GM18502 (cell line): ENCODE data around the gene TRIO.
"Not testable (repeated sequence)": the region's sequence is repeated elsewhere in the genome, so short reads cannot be mapped to it uniquely, and the experiment has no call there.

Experiments used
- ATAC-seq: cut with Tn5 transposase; IDR thresholded peaks from one replicate; pipeline ENCODE4 v1.9.1; 2021; ENCODE audit warnings: mild to moderate bottlenecking; ENCODE audit not compliant: unreplicated experiment, poor library complexity

TRIO gene

GRCh38 chr5:14364576-14365472 is 221.7 kb downstream of the TRIO start:
- no peak for ATAC-seq

DNA sequence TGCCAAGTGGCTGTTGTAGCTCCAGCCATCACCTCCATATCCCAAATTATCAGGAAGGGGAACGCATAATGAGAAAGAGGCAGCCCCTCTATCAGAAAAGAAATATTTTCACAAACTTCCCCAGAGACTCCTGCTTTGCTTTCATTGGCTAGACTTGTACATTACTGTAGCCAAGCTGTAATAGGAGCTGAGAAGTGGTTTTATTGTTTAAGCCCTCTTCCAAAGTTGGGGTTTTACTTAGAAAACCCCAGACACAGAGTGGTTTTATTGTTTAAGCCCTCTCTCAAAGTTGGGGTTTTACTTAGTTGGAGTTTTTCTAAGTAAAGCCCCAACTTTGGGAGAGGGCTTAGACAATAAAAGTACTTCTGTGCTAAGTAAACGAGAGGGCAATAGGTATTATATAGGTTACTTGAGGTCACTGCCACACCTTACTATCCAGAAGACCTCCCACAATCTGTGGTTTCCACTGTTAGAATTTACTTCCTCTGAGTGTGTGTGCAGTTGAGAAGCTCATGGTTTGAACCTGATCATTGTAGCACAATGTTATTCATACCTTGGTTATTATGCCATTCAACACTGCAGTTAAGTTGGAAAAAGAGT is 222.8 kb downstream of the TRIO start:
- peak; percentile 54 for ATAC-seq

- ATAC-seq, result no peak
These were observed 223.6 kb downstream of the TRIO start for GRCh38 chr5:14366763-14367162.

DNA sequence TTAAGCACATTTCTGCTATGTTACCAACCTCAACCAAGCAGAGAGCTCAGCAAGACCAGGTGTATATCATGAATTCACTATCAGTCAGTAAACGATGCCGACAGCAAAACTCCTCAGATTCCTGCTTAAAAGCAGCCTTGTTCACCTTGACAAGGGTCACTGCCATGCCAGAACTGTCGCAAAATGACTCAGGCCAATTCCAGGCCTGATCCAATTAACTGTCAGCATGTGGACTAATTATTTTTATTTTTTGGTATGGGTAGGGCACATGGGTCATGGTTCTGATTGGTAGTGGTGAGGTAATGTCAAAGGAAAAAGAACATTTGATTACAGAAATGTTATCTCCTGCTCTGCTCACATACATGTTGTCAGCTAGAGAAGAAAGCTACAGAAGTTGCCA is 224.2 kb downstream of the TRIO start:
- ATAC-seq, result no peak

DNA sequence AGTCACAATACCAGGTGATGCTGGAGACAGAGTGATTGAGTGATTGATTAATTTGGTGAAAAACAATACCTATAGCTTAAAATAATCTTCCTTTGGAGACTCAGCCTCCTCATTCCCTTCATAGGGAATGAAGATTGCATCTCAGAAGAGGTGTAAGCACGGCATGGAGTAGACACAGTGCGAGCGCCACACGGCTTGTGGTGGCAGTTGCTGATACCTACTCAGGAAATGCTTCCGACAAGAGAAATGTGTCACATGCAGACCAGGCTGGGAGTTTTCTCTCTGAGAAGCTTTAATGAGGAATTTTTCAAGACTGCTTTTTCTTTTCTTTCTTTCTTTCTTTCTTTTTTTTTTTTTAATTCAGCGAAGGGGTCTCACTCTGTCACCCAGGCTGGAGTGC is 226.6 kb downstream of the TRIO start:
- no peak for ATAC-seq

GRCh38 chr5:14370386-14370785 is 227.2 kb downstream of the TRIO start:
- no peak for ATAC-seq

DNA sequence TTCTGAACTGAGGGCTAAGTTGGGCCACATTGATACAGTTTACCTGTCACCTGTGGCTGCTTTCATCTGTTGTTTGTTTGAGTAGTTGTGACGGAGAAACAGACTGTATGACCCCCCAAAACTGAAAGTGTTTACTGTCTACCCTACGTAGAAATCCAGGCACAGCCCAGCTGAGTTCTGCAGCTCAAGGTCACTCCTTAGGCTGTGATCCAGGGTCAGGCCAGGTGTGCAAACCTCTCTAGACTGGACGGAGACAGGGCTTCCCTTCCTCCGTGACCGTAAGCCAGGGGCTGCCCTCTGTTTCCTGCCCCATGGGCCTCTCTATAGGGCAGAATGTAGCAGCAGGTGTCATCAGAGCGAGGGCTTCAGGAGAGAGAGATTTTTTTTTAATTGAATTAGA is 230.5 kb downstream of the TRIO start:
- ATAC-seq, result peak; percentile 43

- peak; percentile 29 for ATAC-seq
These were observed 231.0 kb downstream of the TRIO start for GRCh38 chr5:14374100-14374499.

GRCh38 chr5:14376789-14377188 is 233.6 kb downstream of the TRIO start:
- ATAC-seq, result no peak

GRCh38 chr5:14379739-14380497 is 236.8 kb downstream of the TRIO start:
- no peak for ATAC-seq

- no peak for ATAC-seq
These were observed 237.6 kb downstream of the TRIO start for GRCh38 chr5:14380712-14381111.

- no peak for ATAC-seq
These were observed 239.5 kb downstream of the TRIO start for GRCh38 chr5:14382640-14383039.

GRCh38 chr5:14383923-14384322 is 240.8 kb downstream of the TRIO start:
- no peak for ATAC-seq

DNA sequence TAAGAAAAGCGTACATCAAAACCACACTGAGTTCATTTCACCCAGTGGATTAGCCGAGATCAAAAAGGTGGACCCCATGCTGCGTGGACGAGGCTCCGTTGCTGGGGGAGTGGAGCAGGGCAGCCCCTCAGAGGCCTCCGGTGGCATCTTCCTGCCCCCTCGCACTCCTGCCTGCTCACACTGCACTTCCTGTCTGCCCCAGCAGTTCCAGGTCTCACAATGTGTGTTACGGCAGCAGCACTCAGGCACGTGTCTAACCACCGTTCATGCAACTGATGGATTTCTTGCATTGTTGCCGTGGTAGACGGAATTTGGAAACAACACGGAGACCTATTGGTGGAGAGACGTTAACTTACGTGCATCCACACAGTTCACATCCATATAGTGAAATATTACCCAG is 241.9 kb downstream of the TRIO start:
- no peak for ATAC-seq

GRCh38 chr5:14386884-14387624 is 243.9 kb downstream of the TRIO start:
- no peak for ATAC-seq

DNA sequence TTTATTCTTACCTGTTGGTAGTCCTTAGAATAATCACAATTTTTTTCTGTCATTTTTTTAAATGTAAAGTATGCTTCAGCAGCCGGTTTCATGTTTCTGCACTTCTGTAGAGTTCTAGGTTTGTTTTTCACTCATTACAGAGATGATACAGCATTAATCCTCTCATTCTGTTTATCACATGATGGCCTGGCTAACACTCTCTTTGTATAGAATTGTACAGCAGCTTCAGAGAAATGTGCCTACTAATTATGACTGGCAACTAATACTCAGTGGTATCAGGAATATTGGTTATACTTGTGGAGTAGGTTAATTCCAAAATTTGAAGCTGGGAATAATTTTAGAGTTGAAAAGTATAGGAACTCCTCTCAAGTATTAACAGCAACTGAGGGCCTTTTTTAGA is 245.6 kb downstream of the TRIO start:
- no peak for ATAC-seq

GRCh38 chr5:14392552-14392951 is 249.4 kb downstream of the TRIO start:
- ATAC-seq, result not testable (repeated sequence)

GRCh38 chr5:14394365-14394764 is 251.2 kb downstream of the TRIO start:
- ATAC-seq, result no peak

DNA sequence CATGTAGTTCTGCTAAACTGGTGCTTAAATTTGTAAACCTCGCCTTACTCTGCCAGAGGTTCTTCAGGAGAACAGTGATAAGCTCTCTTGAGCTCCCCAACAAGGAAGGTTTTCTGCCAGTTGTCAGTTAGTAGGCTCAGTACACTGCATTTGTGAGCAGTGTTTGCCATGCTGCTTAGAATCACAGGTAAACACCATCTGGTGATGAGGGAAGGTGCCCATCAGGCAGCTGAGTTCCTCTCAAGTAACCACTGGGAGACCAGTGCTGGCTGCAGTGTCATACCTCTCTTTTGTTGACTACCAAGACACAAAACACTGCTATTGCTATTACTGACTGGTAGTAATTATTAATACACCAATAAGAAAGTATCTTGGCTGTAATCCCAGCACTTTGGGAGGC is 252.3 kb downstream of the TRIO start:
- no peak for ATAC-seq

GRCh38 chr5:14396066-14396465 is 252.9 kb downstream of the TRIO start:
- no peak for ATAC-seq
